22Rv1 (cell line): Measurements from ENCODE around the gene CLTA.

Source experiments
- H3K27ac ChIP-seq: fragments of 450-650 bp; 2 replicates; pipeline ENCODE4 v1.5.1; 2017
- ZFX ChIP-seq: fragments of 450-650 bp; IDR thresholded peaks from 2 replicates; pipeline ENCODE4 v1.6.1; 2017; ENCODE audit warnings: antibody characterized with exemption, borderline replicate concordance
- TF ChIP-seq, protein P1 (sequence below): fragments of 450-650 bp; IDR thresholded peaks from 2 replicates; pipeline ENCODE4 v1.5.1; 2017; ENCODE audit warnings: mild to moderate bottlenecking

CLTA gene

DNA sequence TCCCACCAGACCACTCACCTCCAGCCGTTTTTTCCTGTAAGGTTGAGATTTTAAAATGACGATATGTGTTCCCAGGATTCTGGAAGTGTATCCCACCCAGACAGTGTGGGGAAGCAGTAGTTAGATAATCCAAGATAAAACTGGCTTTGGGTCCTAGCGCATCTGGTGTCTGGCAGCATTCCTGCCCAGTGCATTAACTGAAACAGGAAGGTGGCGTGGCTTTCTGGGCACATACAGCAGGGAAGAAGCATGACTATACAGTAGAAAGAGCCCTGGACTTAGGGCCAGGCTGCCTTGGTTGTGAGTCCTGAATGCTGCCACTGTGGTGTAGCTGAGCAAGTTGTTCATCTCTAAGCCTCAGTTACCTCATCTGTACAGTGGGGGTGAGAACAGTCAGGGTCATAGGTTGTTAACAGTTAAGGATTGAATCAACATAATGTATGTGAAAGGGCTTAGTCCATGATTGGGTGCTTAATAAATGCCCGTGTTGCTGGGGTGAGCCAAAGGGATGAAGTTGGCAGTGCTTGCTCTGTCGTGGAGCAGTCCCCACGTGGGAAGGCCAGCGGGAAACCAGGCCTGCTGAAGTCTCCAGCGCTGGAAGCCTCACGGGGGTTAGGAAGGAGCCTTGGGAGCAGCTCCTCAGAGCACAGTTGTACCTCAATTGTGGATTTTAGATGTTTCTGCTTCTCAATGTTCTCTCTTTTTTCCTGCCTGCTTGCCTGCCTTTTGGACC is 18.0 kb downstream of the CLTA start:
- TF ChIP-seq ZFX = no peak
- TF ChIP-seq, protein P1, sequence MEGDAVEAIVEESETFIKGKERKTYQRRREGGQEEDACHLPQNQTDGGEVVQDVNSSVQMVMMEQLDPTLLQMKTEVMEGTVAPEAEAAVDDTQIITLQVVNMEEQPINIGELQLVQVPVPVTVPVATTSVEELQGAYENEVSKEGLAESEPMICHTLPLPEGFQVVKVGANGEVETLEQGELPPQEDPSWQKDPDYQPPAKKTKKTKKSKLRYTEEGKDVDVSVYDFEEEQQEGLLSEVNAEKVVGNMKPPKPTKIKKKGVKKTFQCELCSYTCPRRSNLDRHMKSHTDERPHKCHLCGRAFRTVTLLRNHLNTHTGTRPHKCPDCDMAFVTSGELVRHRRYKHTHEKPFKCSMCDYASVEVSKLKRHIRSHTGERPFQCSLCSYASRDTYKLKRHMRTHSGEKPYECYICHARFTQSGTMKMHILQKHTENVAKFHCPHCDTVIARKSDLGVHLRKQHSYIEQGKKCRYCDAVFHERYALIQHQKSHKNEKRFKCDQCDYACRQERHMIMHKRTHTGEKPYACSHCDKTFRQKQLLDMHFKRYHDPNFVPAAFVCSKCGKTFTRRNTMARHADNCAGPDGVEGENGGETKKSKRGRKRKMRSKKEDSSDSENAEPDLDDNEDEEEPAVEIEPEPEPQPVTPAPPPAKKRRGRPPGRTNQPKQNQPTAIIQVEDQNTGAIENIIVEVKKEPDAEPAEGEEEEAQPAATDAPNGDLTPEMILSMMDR = no peak
- no peak overlapping the region for H3K27ac ChIP-seq

DNA sequence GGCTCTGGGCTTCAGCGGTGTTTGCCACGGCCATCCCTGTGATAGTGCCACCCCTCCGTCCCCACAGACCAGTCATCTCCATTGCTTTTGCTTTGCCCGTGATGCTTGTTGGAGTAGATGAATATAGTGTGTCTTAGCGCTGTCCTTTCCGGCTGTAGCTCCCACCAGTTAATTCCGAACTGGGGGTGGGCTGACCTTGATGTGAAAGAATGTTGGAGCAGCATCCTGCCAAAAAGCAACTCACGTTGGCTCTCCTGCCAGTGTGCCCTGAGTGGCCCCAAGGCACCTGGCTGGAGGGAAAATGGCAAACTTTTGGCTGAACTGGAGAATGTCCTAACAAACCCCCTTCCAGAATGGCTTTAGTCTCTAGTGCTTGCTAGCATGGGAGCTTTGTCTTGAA is 20.0 kb downstream of the CLTA start:
- no peak overlapping the region for H3K27ac ChIP-seq
- TF ChIP-seq, protein P1 = no peak
- TF ChIP-seq ZFX = no peak

DNA sequence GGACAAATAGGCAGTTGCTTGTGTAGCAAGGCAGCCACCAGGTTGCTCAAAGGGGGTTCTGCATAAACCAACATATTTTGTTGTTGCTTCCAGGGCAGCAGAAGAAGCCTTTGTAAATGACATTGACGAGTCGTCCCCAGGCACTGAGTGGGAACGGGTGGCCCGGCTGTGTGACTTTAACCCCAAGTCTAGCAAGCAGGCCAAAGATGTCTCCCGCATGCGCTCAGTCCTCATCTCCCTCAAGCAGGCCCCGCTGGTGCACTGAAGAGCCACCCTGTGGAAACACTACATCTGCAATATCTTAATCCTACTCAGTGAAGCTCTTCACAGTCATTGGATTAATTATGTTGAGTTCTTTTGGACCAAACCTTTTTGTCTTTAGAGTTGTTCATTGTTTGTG is 20.8 kb downstream of the CLTA start:
- TF ChIP-seq, protein P1 = no peak
- TF ChIP-seq ZFX = no peak
- no peak overlapping the region for H3K27ac ChIP-seq

DNA sequence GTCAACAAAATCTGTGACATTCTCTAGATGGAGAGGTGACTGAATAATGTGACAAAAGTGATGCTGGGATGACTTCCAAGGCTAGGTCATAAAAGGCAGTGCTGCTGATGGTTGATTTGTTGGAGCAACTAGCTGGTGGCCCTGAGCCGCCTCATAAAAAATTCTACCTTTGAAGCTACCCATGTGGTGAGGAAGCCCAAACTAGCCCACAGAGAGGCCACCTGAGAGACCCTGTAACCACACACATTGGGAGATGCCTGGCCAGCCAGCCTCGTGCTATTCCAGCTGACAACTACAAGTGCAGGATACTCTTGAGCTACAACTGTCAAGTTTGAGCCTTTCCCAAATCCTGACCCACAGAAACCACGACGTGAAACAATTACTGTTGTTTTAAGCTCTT is 22.7 kb downstream of the CLTA start:
- H3K27ac ChIP-seq = no peak overlapping the region
- TF ChIP-seq ZFX = no peak
- TF ChIP-seq, protein P1 = no peak

DNA sequence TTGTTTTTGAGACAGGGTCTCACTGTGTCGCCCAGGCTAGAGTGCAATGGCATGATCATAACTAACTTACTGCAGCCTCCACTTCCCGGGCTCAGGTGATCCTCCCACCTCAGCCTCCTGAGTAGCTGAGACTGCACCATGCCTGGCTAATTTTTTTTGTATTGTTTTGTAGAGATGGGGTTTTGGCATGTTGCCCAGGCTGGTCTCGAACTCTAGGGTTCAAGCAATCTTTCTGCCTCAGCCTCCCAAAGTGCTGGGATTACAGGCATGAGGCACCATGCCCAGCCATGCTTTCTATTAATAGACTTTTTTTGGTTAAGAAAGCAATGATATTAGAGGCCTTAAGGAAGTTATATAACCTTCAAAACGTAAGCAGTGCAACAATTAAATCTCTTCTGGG is 23.3 kb downstream of the CLTA start:
- TF ChIP-seq, protein P1 = no peak
- no peak for TF ChIP-seq ZFX
- no peak overlapping the region for H3K27ac ChIP-seq

GRCh38 chr9:36214571-36214970 is 23.9 kb downstream of the CLTA start:
- H3K27ac ChIP-seq = no peak overlapping the region
- no peak for TF ChIP-seq ZFX
- TF ChIP-seq, protein P1 = no peak

GRCh38 chr9:36217256-36217968 is 26.7 kb downstream of the CLTA start:
- TF ChIP-seq ZFX = no peak
- TF ChIP-seq, protein P1 = no peak
- H3K27ac ChIP-seq = no peak overlapping the region
